Neural cell (in vitro differentiated cells): ENCODE measurements around the gene MED13L.

Experiments
- CTCF ChIP-seq: fragments of 450-650 bp; IDR thresholded peaks from 2 replicates; pipeline ENCODE4 v1.5.1; 2014; ENCODE audit warnings: antibody characterized with exemption, mild to moderate bottlenecking, moderate library complexity; ENCODE audit not compliant: poor library complexity, severe bottlenecking
- EZH2 ChIP-seq: fragments of 200-600, 300-800 bp; shearing (Covaris generic), sonication (generic); IDR thresholded peaks from 2 replicates; pipeline ENCODE4 v1.6.1; 2014; ENCODE audit warnings: antibody characterized with exemption, low read length, borderline replicate concordance, mild to moderate bottlenecking; ENCODE audit not compliant: insufficient read depth, poor library complexity, severe bottlenecking
- POLR2AphosphoS5 ChIP-seq: IDR thresholded peaks from 2 replicates; pipeline ENCODE4 v1.6.1; 2012
- TF ChIP-seq, protein P1 (sequence below): IDR thresholded peaks from 2 replicates; pipeline ENCODE4 v1.6.1; 2012; ENCODE audit warnings: borderline replicate concordance

- TF ChIP-seq CTCF: no peak
- TF ChIP-seq, protein P1, sequence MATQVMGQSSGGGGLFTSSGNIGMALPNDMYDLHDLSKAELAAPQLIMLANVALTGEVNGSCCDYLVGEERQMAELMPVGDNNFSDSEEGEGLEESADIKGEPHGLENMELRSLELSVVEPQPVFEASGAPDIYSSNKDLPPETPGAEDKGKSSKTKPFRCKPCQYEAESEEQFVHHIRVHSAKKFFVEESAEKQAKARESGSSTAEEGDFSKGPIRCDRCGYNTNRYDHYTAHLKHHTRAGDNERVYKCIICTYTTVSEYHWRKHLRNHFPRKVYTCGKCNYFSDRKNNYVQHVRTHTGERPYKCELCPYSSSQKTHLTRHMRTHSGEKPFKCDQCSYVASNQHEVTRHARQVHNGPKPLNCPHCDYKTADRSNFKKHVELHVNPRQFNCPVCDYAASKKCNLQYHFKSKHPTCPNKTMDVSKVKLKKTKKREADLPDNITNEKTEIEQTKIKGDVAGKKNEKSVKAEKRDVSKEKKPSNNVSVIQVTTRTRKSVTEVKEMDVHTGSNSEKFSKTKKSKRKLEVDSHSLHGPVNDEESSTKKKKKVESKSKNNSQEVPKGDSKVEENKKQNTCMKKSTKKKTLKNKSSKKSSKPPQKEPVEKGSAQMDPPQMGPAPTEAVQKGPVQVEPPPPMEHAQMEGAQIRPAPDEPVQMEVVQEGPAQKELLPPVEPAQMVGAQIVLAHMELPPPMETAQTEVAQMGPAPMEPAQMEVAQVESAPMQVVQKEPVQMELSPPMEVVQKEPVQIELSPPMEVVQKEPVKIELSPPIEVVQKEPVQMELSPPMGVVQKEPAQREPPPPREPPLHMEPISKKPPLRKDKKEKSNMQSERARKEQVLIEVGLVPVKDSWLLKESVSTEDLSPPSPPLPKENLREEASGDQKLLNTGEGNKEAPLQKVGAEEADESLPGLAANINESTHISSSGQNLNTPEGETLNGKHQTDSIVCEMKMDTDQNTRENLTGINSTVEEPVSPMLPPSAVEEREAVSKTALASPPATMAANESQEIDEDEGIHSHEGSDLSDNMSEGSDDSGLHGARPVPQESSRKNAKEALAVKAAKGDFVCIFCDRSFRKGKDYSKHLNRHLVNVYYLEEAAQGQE: no peak
- no peak for TF ChIP-seq EZH2
- no peak for TF ChIP-seq POLR2AphosphoS5
Observed at GRCh38 chr12:115911360-115911759, 366.1 kb downstream of the MED13L start.
